ENCODE results near the gene MARK4.
A peak's percentile ranks its signal among the peaks of the same experiment; 100 is the strongest.

Gene MARK4

GRCh38 chr19:45271098-45271734 is 20.1 kb downstream of the MARK4 start:
- no peak for TF ChIP-seq CTCF (conservative IDR thresholded peaks at IDR 0.05; ENCODE audit: low read length)
- H3K4me3 ChIP-seq (ENCODE audit: low read length) = no peak overlapping the region
- no peak for DNase-seq (ENCODE audit: low read depth)

- no peak for DNase-seq (ENCODE audit: low read depth)
- no peak overlapping the region for H3K4me3 ChIP-seq (ENCODE audit: low read length)
- TF ChIP-seq CTCF (conservative IDR thresholded peaks at IDR 0.05; ENCODE audit: low read length) = no peak
These were observed 20.7 kb downstream of the MARK4 start for GRCh38 chr19:45271735-45272108.

GRCh38 chr19:45273521-45273855 is 22.4 kb downstream of the MARK4 start:
- no peak for TF ChIP-seq CTCF (conservative IDR thresholded peaks at IDR 0.05; ENCODE audit: low read length)
- H3K4me3 ChIP-seq (ENCODE audit: low read length) = no peak overlapping the region
- no peak for DNase-seq (ENCODE audit: low read depth)

GRCh38 chr19:45275370-45275971 is 24.4 kb downstream of the MARK4 start:
- H3K4me3 ChIP-seq (ENCODE audit: low read length) = no peak overlapping the region
- peak; percentile 11 for DNase-seq (ENCODE audit: low read depth)
- TF ChIP-seq CTCF (conservative IDR thresholded peaks at IDR 0.05; ENCODE audit: low read length) = no peak

- no peak for TF ChIP-seq CTCF (conservative IDR thresholded peaks at IDR 0.05; ENCODE audit: low read length)
- DNase-seq (ENCODE audit: low read depth) = no peak
- H3K4me3 ChIP-seq (ENCODE audit: low read length) = no peak overlapping the region
These were observed 25.2 kb downstream of the MARK4 start for GRCh38 chr19:45276284-45276687.

GRCh38 chr19:45278087-45278486 is 27.0 kb downstream of the MARK4 start:
- DNase-seq (ENCODE audit: low read depth) = no peak
- TF ChIP-seq CTCF (conservative IDR thresholded peaks at IDR 0.05; ENCODE audit: low read length) = no peak
- H3K4me3 ChIP-seq (ENCODE audit: low read length) = no peak overlapping the region

GRCh38 chr19:45279587-45280192 is 28.6 kb downstream of the MARK4 start:
- DNase-seq (ENCODE audit: low read depth) = no peak
- no peak overlapping the region for H3K4me3 ChIP-seq (ENCODE audit: low read length)
- TF ChIP-seq CTCF (conservative IDR thresholded peaks at IDR 0.05; ENCODE audit: low read length) = no peak

Data from AG10803 (cell line).